Fibroblast of the aortic adventitia (primary cell): ENCODE results near the gene CHST12. TPM values are rescaled to one million over a fixed set of nuclear protein-coding genes. Genes with fewer than 3 reads are reported as not detected.
"Not testable (repeated sequence)": the region's sequence is repeated elsewhere in the genome, so short reads cannot be mapped to it uniquely, and the experiment has no call there.

ENCODE experiments used
- DNase-seq: peaks from one replicate; pipeline ENCODE4 v3.0.0-alpha.2; 2010; ENCODE audit warnings: low read depth
- H3K4me3 ChIP-seq: 2 replicates; pipeline ENCODE4 v1.5.1; 2011; ENCODE audit warnings: low read depth, mild to moderate bottlenecking, control low read depth, low read length, moderate library complexity
- CTCF ChIP-seq: IDR thresholded peaks from 2 replicates; pipeline ENCODE4 v1.5.1; 2011; ENCODE audit warnings: mild to moderate bottlenecking, low read length, control low read depth, inconsistent platforms; ENCODE audit not compliant: insufficient read depth
- total RNA-seq: library from RNA; depleted of rRNA; stranded (reverse); fragments of >200 nt; gene quantifications from 2 replicates; pipeline ENCODE4 v1.2.3, GENCODE V29; 2012; ENCODE audit warnings: low replicate concordance

Gene CHST12
- total RNA-seq, 1 donor: 4.2 TPM

- DNase-seq: no peak
- TF ChIP-seq CTCF: no peak
- no peak overlapping the region for H3K4me3 ChIP-seq
These were observed 26.9 kb upstream of the CHST12 start for GRCh38 chr7:2376351-2377154.

GRCh38 chr7:2377492-2377891 lies 25.9 kb upstream of the CHST12 start:
- not testable (repeated sequence) for H3K4me3 ChIP-seq, DNase-seq

GRCh38 chr7:2378125-2378524 lies 25.3 kb upstream of the CHST12 start:
- not testable (repeated sequence) for DNase-seq, H3K4me3 ChIP-seq

- no peak overlapping the region for H3K4me3 ChIP-seq
- DNase-seq: no peak
- TF ChIP-seq CTCF: no peak
These were observed 24.2 kb upstream of the CHST12 start for GRCh38 chr7:2379161-2379560.

- DNase-seq: no peak
- no peak overlapping the region for H3K4me3 ChIP-seq
- no peak for TF ChIP-seq CTCF
These were observed 23.5 kb upstream of the CHST12 start for GRCh38 chr7:2379821-2380450.

- TF ChIP-seq CTCF: no peak
- no peak overlapping the region for H3K4me3 ChIP-seq
- DNase-seq: no peak
These were observed 22.9 kb upstream of the CHST12 start for GRCh38 chr7:2380461-2380860.

- H3K4me3 ChIP-seq: no peak overlapping the region
- no peak for TF ChIP-seq CTCF
- DNase-seq: no peak
These were observed 22.2 kb upstream of the CHST12 start for GRCh38 chr7:2381227-2381626.

GRCh38 chr7:2381881-2382509 lies 21.4 kb upstream of the CHST12 start:
- TF ChIP-seq CTCF: no peak
- no peak overlapping the region for H3K4me3 ChIP-seq
- no peak for DNase-seq
